Fibroblast of lung (primary cell): ENCODE results near the gene TTC21B. TPM values are rescaled to one million over a fixed set of nuclear protein-coding genes. Genes with fewer than 3 reads are reported as not detected.

Experiments used
- DNase-seq, 2 donors: peaks; one replicate each; pipeline versions ENCODE4 v3.0.0 to v3.0.0-alpha.2; 2010; ENCODE audit warnings: low read depth in 2 of 2
- H2AFZ ChIP-seq: 2 replicates; pipeline ENCODE4 v1.5.1; 2012; ENCODE audit warnings: low read length, control low read depth, inconsistent platforms
- H3K27ac ChIP-seq: 2 replicates; pipeline ENCODE4 v1.5.1; 2011; ENCODE audit warnings: low read length, control low read depth; ENCODE audit not compliant: insufficient read depth
- H3K27me3 ChIP-seq: 2 replicates; pipeline ENCODE4 v1.5.1; 2011; ENCODE audit warnings: mild to moderate bottlenecking, low read length; ENCODE audit not compliant: control insufficient read depth, insufficient read depth
- H3K36me3 ChIP-seq: 2 replicates; pipeline ENCODE4 v1.5.1; 2011; ENCODE audit warnings: low read length; ENCODE audit not compliant: control insufficient read depth, insufficient read depth
- H3K4me1 ChIP-seq: 2 replicates; pipeline ENCODE4 v1.5.1; 2011; ENCODE audit warnings: low read length; ENCODE audit not compliant: control insufficient read depth, insufficient read depth; ENCODE audit errors: extremely low read depth
- H3K4me2 ChIP-seq: 2 replicates; pipeline ENCODE4 v1.5.1; 2011; ENCODE audit warnings: low read length, control low read depth; ENCODE audit not compliant: insufficient read depth; ENCODE audit errors: extremely low read depth
- H3K4me3 ChIP-seq, 4 experiments: fragments of 200-600 bp in 1 of 4; sonication (generic) in 1 of 4; replicated peaks in 1 of 4; 2 replicates each; pipeline ENCODE4 v1.5.1; 2011 to 2016; ENCODE audit warnings: low read length in 4 of 4, low read depth in 3 of 4, mild to moderate bottlenecking in 3 of 4, control low read depth in 2 of 4, inconsistent platforms in 1 of 4, mixed read lengths in 1 of 4; ENCODE audit not compliant: insufficient read depth in 1 of 4; ENCODE audit errors: control extremely low read depth in 1 of 4
- H3K79me2 ChIP-seq: 2 replicates; pipeline ENCODE4 v1.5.1; 2012; ENCODE audit warnings: mild to moderate bottlenecking, low read length, inconsistent platforms; ENCODE audit not compliant: control insufficient read depth, insufficient read depth
- H3K9ac ChIP-seq: 2 replicates; pipeline ENCODE4 v1.5.1; 2011; ENCODE audit warnings: mild to moderate bottlenecking, low read length, control low read depth; ENCODE audit not compliant: insufficient read depth
- H3K9me3 ChIP-seq: 2 replicates; pipeline ENCODE4 v1.5.1; 2012; ENCODE audit warnings: low read depth, low read length; ENCODE audit not compliant: control insufficient read depth, insufficient read depth
- H4K20me1 ChIP-seq: 2 replicates; pipeline ENCODE4 v1.5.1; 2011; ENCODE audit warnings: low read length; ENCODE audit not compliant: control insufficient read depth, insufficient read depth; ENCODE audit errors: extremely low read depth
- CTCF ChIP-seq, 2 donors: IDR thresholded peaks in 1 of 2; conservative IDR thresholded peaks in 1 of 2; 1 replicate in 1 of 2; 2 replicates in 1 of 2; pipeline ENCODE4 v1.5.1; 2011 to 2012; ENCODE audit warnings: low read length in 2 of 2, control low read depth in 1 of 2, inconsistent platforms in 1 of 2, low read depth in 1 of 2, mild to moderate bottlenecking in 1 of 2
- EZH2 ChIP-seq: IDR thresholded peaks from 2 replicates; pipeline ENCODE4 v1.5.1; 2012; ENCODE audit warnings: low read length, control low read depth, mild to moderate bottlenecking; ENCODE audit errors: missing control alignments
- polyA plus RNA-seq, 2 donors: library from polyadenylated mRNA; depleted of rRNA in 1 of 2; stranded (reverse) in 1 of 2; unstranded in 1 of 2; fragments of >200 nt; gene quantifications; 2 replicates each; pipeline ENCODE4 v1.2.1, GENCODE V29; 2011 to 2012; ENCODE audit warnings: missing spikeins in 1 of 2
- total RNA-seq: library from RNA; depleted of rRNA; stranded (reverse); fragments of >200 nt; gene quantifications from 2 replicates; pipeline ENCODE4 v1.2.1, GENCODE V29; 2014

The TTC21B gene
- total and polyA plus RNA-seq, 2 donors (not counting 1 experiment from before 2014, with no cell fraction given) = 6.3 to 28.6 TPM

DNA sequence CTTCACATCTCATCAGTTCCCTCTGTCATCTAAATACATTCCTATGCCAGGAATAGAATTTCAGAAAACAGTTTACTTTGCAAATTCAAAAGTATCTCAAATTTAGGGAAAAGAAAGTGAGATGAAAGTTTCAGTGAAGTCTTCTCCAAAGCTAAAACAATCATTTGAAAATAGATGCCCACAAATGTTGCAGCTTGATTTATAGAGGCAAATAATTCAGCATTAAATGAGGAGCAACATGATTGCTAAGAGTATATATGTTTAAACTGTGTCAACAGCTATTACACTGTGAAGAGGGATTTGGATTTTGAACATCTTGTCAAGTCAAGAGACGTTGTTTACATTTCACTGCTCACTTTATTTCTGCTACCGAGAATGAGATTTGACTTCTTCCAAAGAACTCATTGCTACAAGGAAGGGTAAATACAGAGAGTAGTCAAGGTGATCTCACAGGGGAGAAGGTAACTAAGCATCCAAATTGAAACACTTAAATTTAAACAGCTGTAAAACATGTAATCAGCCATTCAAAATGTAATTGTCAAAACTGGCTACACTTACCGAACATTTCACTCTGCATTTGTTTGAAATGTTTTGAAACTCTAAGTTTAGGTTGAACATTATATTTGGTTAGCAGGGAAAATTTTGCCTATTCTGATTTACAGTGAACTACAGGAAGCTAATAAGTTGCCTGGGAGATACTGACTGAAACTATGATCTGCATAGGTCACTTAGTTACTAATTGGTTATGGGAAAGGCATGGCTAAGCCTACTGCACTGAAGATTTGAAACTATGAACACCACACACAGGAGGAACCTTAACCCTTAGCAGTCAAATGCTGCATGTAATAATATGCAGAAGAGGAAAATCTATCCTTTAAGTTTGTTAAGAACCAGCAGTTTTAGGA lies 126.3 kb downstream of the TTC21B start:
- DNase-seq = peak in 1 of 2 donors; percentile 4
- H3K4me3 ChIP-seq = no peak overlapping the region
- H4K20me1 ChIP-seq = no peaks in the 10 kb centered on the region
- TF ChIP-seq EZH2 (no peak), CTCF (conservative IDR thresholded peaks at IDR 0.05 in 1 of 2, IDR thresholded peaks at IDR 0.05 in 1 of 2; ENCODE audit: low read depth in 1 of 2, low read length in 2 of 2) (no peak)
- H2AFZ ChIP-seq = no peak overlapping the region
- no peaks in the 10 kb centered on the region for H3K27me3 ChIP-seq
- H3K9me3 ChIP-seq = no peaks in the 10 kb centered on the region
- H3K9ac ChIP-seq = no peak overlapping the region
- no peaks in the 10 kb centered on the region for H3K4me1 ChIP-seq
- H3K4me2 ChIP-seq = no peak overlapping the region
- H3K27ac ChIP-seq = no peak overlapping the region
- H3K79me2 ChIP-seq = no peaks in the 10 kb centered on the region
- H3K36me3 ChIP-seq = no peaks in the 10 kb centered on the region

DNA sequence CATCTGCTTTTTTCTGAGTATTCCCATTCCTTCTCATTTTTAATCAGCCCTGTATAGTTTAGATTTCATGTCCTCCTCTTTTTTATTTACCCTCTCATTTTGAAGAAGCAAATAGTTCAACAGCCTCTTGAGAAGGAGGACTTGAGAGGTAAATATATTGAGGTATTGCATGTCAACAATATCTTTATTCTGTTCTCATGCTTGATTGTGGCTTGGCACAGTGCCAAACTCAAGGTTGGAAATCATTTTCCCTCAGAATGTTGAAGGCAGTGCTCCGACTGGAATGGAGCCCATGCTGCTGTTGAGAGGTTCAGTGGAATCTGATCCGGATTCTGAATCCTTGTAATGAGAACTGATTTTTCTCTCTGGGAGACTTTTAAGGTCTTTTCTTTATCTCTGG lies 128.5 kb downstream of the TTC21B start:
- Histone ChIP-seq H3K36me3 (no peaks in the 10 kb centered on the region), H2AFZ (no peak overlapping the region), H3K4me3 (no peak overlapping the region), H3K27me3 (no peaks in the 10 kb centered on the region), H3K4me1 (no peaks in the 10 kb centered on the region), H3K79me2 (no peaks in the 10 kb centered on the region), H3K27ac (no peak overlapping the region), H3K9me3 (no peaks in the 10 kb centered on the region), H4K20me1 (no peaks in the 10 kb centered on the region), H3K4me2 (no peak overlapping the region), H3K9ac (no peak overlapping the region)
- DNase-seq = peak; percentile 26 to 79
- TF ChIP-seq CTCF (conservative IDR thresholded peaks at IDR 0.05 in 1 of 2, IDR thresholded peaks at IDR 0.05 in 1 of 2; ENCODE audit: low read depth in 1 of 2, low read length in 2 of 2) (no peak), EZH2 (no peak)

Other genes starting within 250 kb of the TTC21B start
- 0.26 and 0.66 TPM in 2 replicates for gene GALNT3, start 159.5 kb downstream of the TTC21B start, total RNA-seq
- gene GALNT3, start 159.5 kb downstream of the TTC21B start, polyA plus RNA-seq = 0.32 and 0.95 TPM in 2 replicates
- gene SCN1A, start 174.2 kb upstream of the TTC21B start, total RNA-seq = under 0.01 and 0.50 TPM in 2 replicates
- 0.05 TPM in 1 of 2 replicates, not detected in the other for gene SCN1A, start 174.2 kb upstream of the TTC21B start, polyA plus RNA-seq